Endothelial cell of hepatic sinusoid (primary cell): ENCODE results near the gene HAUS7.

Experiments
- in situ Hi-C: cut with HindIII; loops from 2 replicates; pipeline ENCODE4 v1.10.0; 2017; ENCODE audit warnings: low sequenced_read_pairs

The HAUS7 gene

GRCh38 chrX:153470411-153471363 is at the start of gene HAUS7:
Gene HAUS7 (minus strand): TSS chrX:153470576. CDS start chrX:153470557, 19 bp downstream.
- in situ Hi-C loops, result loop anchor here (5.0 kb wide), 1 partner anchor 107 kb away; no protein-coding TSS in a partner anchor

- in situ Hi-C loops, result no loop called here
These were observed 49.4 kb upstream of the HAUS7 start for GRCh38 chrX:153519569-153520286.

GRCh38 chrX:153517946-153518834 is 47.8 kb upstream of the HAUS7 start:
- in situ Hi-C loops, result no loop called here

DNA sequence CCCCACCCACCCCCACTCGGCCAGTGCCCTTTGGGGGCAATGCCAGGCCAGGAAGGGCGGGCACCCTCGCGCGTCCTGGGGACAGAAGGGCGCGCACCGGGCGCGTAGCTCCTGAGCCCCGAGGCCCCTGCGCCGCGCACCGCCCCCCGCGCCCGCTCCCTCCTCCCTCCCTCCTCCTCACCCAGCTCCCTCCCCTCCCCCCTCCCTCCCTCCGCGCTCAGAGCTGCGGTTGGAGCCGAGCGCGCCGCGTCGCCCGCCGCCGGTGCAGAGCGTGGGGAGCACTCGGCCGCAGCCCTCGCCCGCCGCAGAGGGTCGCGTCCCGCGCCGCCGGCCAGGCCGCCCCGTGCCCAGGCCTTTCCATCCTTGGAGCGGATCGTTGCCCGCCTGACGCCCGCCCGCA is 47.0 kb upstream of the HAUS7 start, which contains the start of gene ATP2B3:
Gene ATP2B3, plus strand, starts transcription at position 220 of the 400 bp plus-strand sequence. CDS start 18,606 bp downstream, outside the sequence.
- in situ Hi-C loops, result no loop called here

DNA sequence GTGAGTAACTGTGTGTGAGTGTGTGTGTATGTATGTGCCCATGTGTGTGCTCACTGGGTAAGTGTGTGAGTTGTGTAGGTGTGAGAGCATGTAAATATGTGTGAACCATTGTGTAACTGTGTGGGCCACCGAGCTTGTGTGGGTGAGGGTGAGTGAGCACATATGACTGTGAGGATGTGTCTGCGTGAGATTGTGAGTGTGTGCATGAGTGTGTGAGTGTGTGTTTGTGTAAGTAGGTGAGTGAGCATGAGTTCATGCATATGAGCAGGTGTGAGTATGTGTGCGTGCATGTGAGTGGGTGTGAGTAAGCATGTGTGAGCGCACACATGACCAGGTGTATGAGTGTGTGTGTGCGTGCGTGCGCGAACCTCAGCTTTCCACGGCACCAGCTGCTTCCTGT is 45.7 kb upstream of the HAUS7 start:
- in situ Hi-C loops, result no loop called here

DNA sequence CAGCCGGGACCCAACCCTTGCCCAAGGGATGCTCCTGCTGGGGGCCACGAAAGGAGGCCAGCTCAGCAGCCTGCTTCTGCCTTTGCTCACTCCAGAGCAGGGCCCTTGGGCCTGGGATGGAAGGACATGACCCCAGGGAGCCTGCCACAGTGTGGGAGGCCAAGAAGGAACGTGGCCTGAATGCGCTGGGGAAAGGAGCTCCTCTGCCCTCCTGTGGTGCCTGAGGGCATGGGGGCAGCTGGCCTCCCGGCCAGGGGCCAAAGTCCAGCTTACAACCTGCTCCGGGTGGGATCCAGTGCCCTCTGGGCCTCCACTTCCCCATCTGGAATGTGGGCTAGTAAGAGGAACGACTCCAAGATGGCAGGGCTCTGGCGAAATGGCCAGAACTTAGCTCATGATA is 45.1 kb upstream of the HAUS7 start:
- in situ Hi-C loops, result no loop called here

GRCh38 chrX:153514259-153514658 is 43.9 kb upstream of the HAUS7 start:
- in situ Hi-C loops, result no loop called here

GRCh38 chrX:153513265-153513664 is 42.9 kb upstream of the HAUS7 start:
- in situ Hi-C loops, result no loop called here

- in situ Hi-C loops, result no loop called here
These were observed 42.1 kb upstream of the HAUS7 start for GRCh38 chrX:153512501-153512893.

GRCh38 chrX:153511784-153512500 is 41.6 kb upstream of the HAUS7 start:
- in situ Hi-C loops, result no loop called here

DNA sequence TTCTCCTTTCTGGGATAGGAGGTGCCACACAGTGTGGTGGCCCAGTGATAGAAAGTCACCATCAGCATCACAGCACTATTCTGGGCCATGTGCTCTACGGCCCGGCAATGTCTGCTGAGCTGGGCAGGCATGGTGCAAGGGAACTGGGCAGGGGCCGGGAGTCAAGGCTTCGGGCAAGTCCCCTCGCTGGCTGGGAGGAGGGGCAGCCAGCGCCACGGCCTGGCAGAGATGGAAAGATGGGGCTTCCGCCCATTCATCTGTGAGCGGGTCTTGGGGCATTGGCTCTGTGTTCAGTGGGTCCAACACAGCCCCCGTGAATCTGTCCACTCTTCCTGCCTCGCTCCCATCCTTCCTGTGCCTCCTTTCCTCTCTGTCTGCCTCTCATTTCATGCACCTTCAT is 40.0 kb upstream of the HAUS7 start:
- in situ Hi-C loops, result no loop called here

DNA sequence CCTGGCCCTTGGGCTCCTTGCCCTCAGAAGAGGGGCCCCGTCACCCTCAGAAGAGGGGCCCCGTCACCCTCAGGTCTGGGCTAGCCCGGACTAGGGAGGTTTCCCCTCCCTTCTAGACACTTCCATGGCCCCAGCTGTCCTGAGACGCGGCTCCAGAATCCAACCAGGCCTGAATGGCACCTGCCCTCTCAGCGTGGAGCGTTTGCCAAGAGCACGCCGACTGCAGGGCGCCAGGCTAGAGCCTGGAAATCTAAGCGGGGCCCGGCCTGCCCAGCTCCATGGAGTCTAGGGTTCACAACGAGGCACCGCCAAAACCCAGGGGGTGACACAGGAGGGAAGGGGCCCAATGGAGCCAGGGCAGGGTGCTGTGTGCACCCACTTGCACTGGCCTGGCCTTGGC is 39.2 kb upstream of the HAUS7 start:
- in situ Hi-C loops, result no loop called here

GRCh38 chrX:153507484-153508178 is 37.3 kb upstream of the HAUS7 start:
- in situ Hi-C loops, result no loop called here

- in situ Hi-C loops, result no loop called here
These were observed 35.0 kb upstream of the HAUS7 start for GRCh38 chrX:153505361-153505760.

DNA sequence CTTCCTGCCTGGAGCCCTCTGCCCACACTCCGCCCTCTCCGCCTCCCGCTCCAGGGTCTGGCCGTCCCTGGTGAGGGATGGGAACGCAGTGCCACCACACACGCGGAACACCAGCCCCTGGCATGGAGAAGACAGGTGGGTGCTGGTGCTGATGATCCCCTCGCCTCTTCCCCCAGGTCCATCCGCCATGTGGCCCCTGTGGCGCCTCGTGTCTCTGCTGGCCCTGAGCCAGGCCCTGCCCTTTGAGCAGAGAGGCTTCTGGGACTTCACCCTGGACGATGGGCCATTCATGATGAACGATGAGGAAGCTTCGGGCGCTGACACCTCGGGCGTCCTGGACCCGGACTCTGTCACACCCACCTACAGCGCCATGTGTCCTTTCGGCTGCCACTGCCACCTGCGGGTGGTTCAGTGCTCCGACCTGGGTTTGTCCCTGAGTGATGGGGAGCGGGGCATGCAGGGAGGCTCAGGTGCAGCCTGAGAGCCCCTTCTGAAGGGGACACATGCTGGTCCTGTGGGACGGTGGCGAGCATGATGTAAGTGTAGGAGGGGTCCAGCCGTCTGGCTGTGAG is 34.2 kb upstream of the HAUS7 start:
- in situ Hi-C loops, result no loop called here

DNA sequence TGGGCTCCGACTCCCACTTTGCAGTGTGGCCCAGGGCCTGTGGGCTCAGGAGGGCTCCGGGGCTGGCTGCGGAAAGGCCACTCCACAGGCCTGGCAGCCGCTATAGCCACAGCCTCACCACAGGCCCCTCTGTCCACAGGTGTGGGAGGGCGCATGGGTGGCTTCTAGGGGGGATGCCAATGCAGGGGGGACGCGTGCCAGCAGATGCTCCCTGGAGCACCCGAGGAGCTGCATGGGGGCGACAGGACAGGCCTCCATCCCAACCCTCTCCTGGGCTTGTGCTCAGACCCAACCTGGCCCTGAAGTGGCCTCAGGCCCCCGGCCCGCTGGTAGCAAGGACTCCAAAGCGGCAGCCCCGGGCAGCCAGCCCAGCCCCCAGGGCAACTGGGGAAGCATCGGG is 32.4 kb upstream of the HAUS7 start:
- in situ Hi-C loops, result no loop called here

DNA sequence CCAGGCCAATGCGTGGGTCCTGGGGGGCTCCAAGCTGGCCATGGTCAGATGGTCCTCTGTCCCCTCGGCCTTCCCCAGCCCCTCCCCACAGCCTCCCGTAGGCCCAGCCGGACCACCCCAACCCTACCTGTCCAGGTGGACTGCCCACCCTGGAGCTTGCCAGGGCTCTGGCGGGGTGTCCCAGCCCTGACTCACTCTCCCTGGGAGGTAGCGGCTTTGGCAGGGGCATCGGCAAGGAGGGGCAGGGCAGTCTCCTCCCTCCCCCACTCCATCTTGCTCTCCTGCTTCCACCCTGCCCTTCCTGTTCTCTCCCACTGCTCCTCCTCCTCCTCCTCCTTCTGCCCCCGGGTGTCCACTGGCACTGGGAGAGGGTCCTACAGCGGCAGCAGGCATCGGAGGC is 31.8 kb upstream of the HAUS7 start:
- in situ Hi-C loops, result no loop called here

- in situ Hi-C loops, result no loop called here
These were observed 31.2 kb upstream of the HAUS7 start for GRCh38 chrX:153501530-153501929.

GRCh38 chrX:153500676-153501280 is 30.4 kb upstream of the HAUS7 start:
- in situ Hi-C loops, result no loop called here
